ENCODE data around the gene WASHC2A. TPM values are rescaled to one million over a fixed set of nuclear protein-coding genes. Genes with fewer than 3 reads are reported as not detected.

WASHC2A gene
- total RNA-seq, 1 donor from 2014 or later, result 79.3 TPM

Other genes starting within 250 kb of the WASHC2A start
- 40.5 TPM for gene PARG, start 125.9 kb upstream of the WASHC2A start, total RNA-seq (ENCODE audit: unreplicated experiment)
- gene TIMM23B, start 125.9 kb upstream of the WASHC2A start, total RNA-seq (ENCODE audit: unreplicated experiment), result 21.4 TPM
- 17.2 TPM for gene AGAP6, start 79.5 kb upstream of the WASHC2A start, total RNA-seq (ENCODE audit: unreplicated experiment)
- 1.7 TPM for gene ASAH2, start 183.6 kb downstream of the WASHC2A start, total RNA-seq (ENCODE audit: unreplicated experiment)